Upper lobe of left lung (tissue), 6 donors: ENCODE results near the gene RALGAPB. TPM values are rescaled to one million over a fixed set of nuclear protein-coding genes. Genes with fewer than 3 reads are reported as not detected.
A peak's percentile ranks its signal among the peaks of the same experiment; 100 is the strongest.
"Not testable (repeated sequence)": the region's sequence is repeated elsewhere in the genome, so short reads cannot be mapped to it uniquely, and the experiment has no call there.

Experiments used
- ATAC-seq, 2 donors: fragments of 200-7000 bp; cut with Tn5 transposase; one replicate each; pipeline ENCODE4 v1.9.1; 2022; ENCODE audit warnings: mild to moderate bottlenecking in 2 of 2, moderate library complexity in 2 of 2; ENCODE audit not compliant: low FRiP score in 2 of 2
- DNase-seq, 2 donors: peaks; one replicate each; pipeline ENCODE4 v3.0.0-alpha.2; 2019 to 2020
- H3K27ac ChIP-seq, 4 donors: fragments of 200-600 bp; sonication (generic); one replicate each; pipeline ENCODE4 v1.5.1; 2016 to 2019
- H3K27me3 ChIP-seq, 4 donors: fragments of 200-600 bp; sonication (generic); one replicate each; pipeline ENCODE4 v1.5.1; 2017 to 2019
- H3K36me3 ChIP-seq, 4 donors: fragments of 200-600 bp; sonication (generic); one replicate each; pipeline ENCODE4 v1.5.1; 2016 to 2019
- H3K4me1 ChIP-seq, 4 donors: fragments of 200-600 bp; sonication (generic); one replicate each; pipeline ENCODE4 v1.5.1; 2018 to 2019
- H3K4me3 ChIP-seq, 4 donors: fragments of 200-600 bp; sonication (generic); one replicate each; pipeline ENCODE4 v1.5.1; 2017 to 2019; ENCODE audit warnings: mild to moderate bottlenecking in 2 of 4, moderate library complexity in 1 of 4
- H3K9me3 ChIP-seq, 4 donors: fragments of 200-600 bp; sonication (generic); one replicate each; pipeline ENCODE4 v1.5.1; 2018 to 2019
- EP300 ChIP-seq, 4 donors: sonication (generic); formaldehyde crosslinking; IDR thresholded peaks; one replicate each; pipeline ENCODE4 v1.5.1; 2017; ENCODE audit warnings: antibody characterized with exemption in 4 of 4, control low read depth in 2 of 4
- POLR2A ChIP-seq, 4 donors: fragments of 450-650 bp; IDR thresholded peaks; one replicate each; pipeline ENCODE4 v1.5.1; 2016 to 2017; ENCODE audit warnings: antibody characterized with exemption in 4 of 4, mild to moderate bottlenecking in 2 of 4
- POLR2AphosphoS5 ChIP-seq, 2 donors: sonication (generic); formaldehyde crosslinking; IDR thresholded peaks; one replicate each; pipeline ENCODE4 v1.5.1; 2017; ENCODE audit warnings: antibody characterized with exemption in 2 of 2
- WGBS, 2 donors: methylation state at CpG; one replicate each; pipeline ENCODE4 v1.1.5; 2017 to 2018; 5-methylcytosine and 5-hydroxymethylcytosine counted together
- total RNA-seq, 6 donors: library from RNA; depleted of rRNA in 4 of 6; stranded (reverse); fragments of >200 nt in 4 of 6; gene quantifications; one replicate each; pipeline versions ENCODE4 v1.1.0 to v1.2.1, GENCODE V29; 2016 to 2021
- TF ChIP-seq, protein P1 (sequence below), 6 experiments: fragments of 450-650 bp in 4 of 6; fragments of 200-600 bp in 2 of 6; sonication (generic) in 2 of 6; IDR thresholded peaks; one replicate each; pipeline ENCODE4 v1.5.1; 2016 to 2019; ENCODE audit warnings: antibody characterized with exemption in 6 of 6
- donor health status: DM: no; HTN: no; CAD: no; lungs with moderate emphysema.
- donor health status: DM: no; HTN: yes; CAD: no; lungs with severe emphysema.

The RALGAPB gene
- total RNA-seq, 6 donors from 2014 or later: 27.0 to 76.5 (median 32.1) TPM

GRCh38 chr20:38499366-38499765 is 26.7 kb downstream of the RALGAPB start:
- DNase-seq: no peak
- H3K4me1 ChIP-seq: no peaks in the 10 kb centered on the region
- no peak for ATAC-seq
- H3K27me3 ChIP-seq: no peaks in the 10 kb centered on the region
- no peaks in the 10 kb centered on the region for H3K9me3 ChIP-seq
- peaks cover 17 to 94% (median 43%) of the 10 kb centered on the region in 4 donors for H3K36me3 ChIP-seq
- TF ChIP-seq EP300 (IDR thresholded peaks at IDR 0.05) (no peak), POLR2AphosphoS5 (IDR thresholded peaks at IDR 0.05) (no peak), POLR2A (IDR thresholded peaks at IDR 0.05) (no peak)
- TF ChIP-seq, protein P1, sequence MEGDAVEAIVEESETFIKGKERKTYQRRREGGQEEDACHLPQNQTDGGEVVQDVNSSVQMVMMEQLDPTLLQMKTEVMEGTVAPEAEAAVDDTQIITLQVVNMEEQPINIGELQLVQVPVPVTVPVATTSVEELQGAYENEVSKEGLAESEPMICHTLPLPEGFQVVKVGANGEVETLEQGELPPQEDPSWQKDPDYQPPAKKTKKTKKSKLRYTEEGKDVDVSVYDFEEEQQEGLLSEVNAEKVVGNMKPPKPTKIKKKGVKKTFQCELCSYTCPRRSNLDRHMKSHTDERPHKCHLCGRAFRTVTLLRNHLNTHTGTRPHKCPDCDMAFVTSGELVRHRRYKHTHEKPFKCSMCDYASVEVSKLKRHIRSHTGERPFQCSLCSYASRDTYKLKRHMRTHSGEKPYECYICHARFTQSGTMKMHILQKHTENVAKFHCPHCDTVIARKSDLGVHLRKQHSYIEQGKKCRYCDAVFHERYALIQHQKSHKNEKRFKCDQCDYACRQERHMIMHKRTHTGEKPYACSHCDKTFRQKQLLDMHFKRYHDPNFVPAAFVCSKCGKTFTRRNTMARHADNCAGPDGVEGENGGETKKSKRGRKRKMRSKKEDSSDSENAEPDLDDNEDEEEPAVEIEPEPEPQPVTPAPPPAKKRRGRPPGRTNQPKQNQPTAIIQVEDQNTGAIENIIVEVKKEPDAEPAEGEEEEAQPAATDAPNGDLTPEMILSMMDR (IDR thresholded peaks at IDR 0.05): no peak
- H3K27ac ChIP-seq: no peak overlapping the region
- WGBS, 2 donors: 30 to 61% methylated on average over 1 of the region's 1 CpG
- H3K4me3 ChIP-seq: no peak overlapping the region

GRCh38 chr20:38501858-38502436 is 29.3 kb downstream of the RALGAPB start:
- H3K27me3 ChIP-seq: no peaks in the 10 kb centered on the region
- DNase-seq (no peak), ATAC-seq (no peak)
- no peaks in the 10 kb centered on the region for H3K9me3 ChIP-seq
- 96 to 98% methylated on average over 2 of the region's 2 CpGs for WGBS, 2 donors
- TF ChIP-seq, protein P1 (IDR thresholded peaks at IDR 0.05): no peak
- no peak for TF ChIP-seq POLR2A (IDR thresholded peaks at IDR 0.05)
- no peaks in the 10 kb centered on the region for H3K4me1 ChIP-seq
- no peak overlapping the region for H3K4me3 ChIP-seq
- peaks cover 8 to 72% (median 35%) of the 10 kb centered on the region in 4 donors for H3K36me3 ChIP-seq
- no peak overlapping the region for H3K27ac ChIP-seq

DNA sequence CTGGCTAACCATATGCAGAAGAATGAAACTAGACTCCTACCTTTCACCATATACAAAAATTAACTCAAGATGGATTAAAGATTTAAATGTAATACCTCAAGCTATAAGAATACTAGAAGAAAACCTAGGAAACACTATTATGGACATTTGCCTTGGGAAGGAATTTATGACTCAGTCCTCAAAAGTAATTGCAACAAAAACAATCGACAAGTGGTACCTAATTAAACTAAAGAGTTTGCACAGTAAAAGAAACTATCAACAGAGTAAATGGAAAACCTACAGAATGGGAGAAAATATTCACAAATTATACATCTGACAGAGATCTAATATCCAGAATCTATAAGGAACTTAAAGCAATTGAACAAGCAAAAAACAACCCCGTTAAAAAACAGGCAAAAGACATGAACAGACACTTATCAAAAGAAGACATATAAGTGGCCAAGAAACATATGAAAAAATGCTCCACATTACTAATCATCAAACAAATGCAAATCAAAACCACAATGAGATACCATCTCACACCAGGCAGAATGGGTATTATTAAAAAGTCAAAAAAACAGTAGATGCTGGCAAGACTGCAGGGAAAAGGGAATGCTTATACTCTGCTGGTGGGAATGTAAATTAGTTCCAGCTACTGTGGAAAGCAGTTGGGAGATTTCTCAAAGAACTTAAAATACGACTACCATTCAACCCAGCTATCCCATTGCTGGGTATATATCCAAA is 31.9 kb downstream of the RALGAPB start:
- no peak for DNase-seq
- Histone ChIP-seq H3K27ac (no peak overlapping the region), H3K36me3 (peaks cover 14 to 68% (median 22%) of the 10 kb centered on the region in 4 donors), H3K4me3 (no peak overlapping the region), H3K9me3 (no peaks in the 10 kb centered on the region), H3K27me3 (no peaks in the 10 kb centered on the region), H3K4me1 (no peaks in the 10 kb centered on the region)
- TF ChIP-seq POLR2A (IDR thresholded peaks at IDR 0.05) (no peak), POLR2AphosphoS5 (IDR thresholded peaks at IDR 0.05) (no peak), EP300 (IDR thresholded peaks at IDR 0.05) (no peak)
- TF ChIP-seq, protein P1 (IDR thresholded peaks at IDR 0.05): no peak
- no peak for ATAC-seq
- 94% methylated on average over 3 of the region's 3 CpGs for WGBS, 2 donors

DNA sequence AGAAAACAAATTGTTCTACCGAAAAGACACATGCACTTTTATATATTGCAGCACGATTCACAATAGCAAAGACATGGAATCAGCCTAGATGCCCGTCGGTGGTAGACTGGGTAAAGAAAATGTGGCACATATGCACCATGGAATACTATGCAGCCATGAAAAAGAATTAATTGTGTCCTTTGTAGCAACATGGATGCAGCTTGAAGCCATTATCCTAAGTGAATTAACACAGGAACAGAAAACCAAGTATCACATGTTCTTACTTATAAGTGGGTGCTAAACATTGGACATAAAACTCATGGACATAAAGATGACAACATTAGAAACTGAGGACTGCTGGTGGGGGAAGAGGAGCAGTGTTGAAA is 32.4 kb downstream of the RALGAPB start:
- H3K4me3 ChIP-seq: no peak overlapping the region
- H3K9me3 ChIP-seq: no peaks in the 10 kb centered on the region
- no peaks in the 10 kb centered on the region for H3K4me1 ChIP-seq
- no peak for DNase-seq
- no peak overlapping the region for H3K27ac ChIP-seq
- 97 to 99% methylated on average over 4 of the region's 4 CpGs for WGBS, 2 donors
- no peaks in the 10 kb centered on the region for H3K27me3 ChIP-seq
- no peak for ATAC-seq
- TF ChIP-seq POLR2A (IDR thresholded peaks at IDR 0.05) (no peak), EP300 (IDR thresholded peaks at IDR 0.05) (no peak), POLR2AphosphoS5 (IDR thresholded peaks at IDR 0.05) (no peak)
- TF ChIP-seq, protein P1 (IDR thresholded peaks at IDR 0.05): no peak
- H3K36me3 ChIP-seq: peaks cover 14 to 68% (median 21%) of the 10 kb centered on the region in 4 donors

DNA sequence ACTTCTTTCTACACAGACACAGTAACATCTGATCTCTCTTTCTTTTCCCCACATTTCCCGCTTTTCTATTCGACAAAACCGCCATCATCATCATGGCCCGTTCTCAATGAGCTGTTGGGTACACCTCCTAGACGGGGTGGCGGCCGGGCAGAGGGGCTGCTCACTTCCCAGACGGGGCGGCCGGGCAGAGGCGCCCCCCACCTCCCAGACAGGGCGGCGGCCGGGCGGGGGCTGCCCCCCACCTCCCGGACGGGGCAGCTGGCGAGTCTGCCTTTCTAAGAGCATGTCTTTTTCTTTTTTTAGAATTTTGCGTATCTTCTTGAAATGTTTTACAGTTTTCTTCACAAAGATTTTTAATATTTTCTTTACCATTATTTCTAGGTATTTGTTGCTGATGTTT is 39.1 kb downstream of the RALGAPB start:
- peaks cover 6 to 61% (median 17%) of the 10 kb centered on the region in 4 donors for H3K36me3 ChIP-seq
- H3K27me3 ChIP-seq, ATAC-seq, H3K4me1 ChIP-seq, H3K4me3 ChIP-seq, H3K9me3 ChIP-seq, H3K27ac ChIP-seq: not testable (repeated sequence)
- peak in 1 of 2 donors; percentile 69 for DNase-seq
- 98% methylated on average over 19 of the region's 19 CpGs for WGBS, 2 donors
